Activated CD8-positive, alpha-beta T cell treated with anti-CD3 and anti-CD28 coated beads, Interleukin-2, amount 10 ng/mL, durations not matched to agents 7 days and 5 days (primary cell): ENCODE measurements around the gene LARP6. TPM values are rescaled to one million over a fixed set of nuclear protein-coding genes. Genes with fewer than 3 reads are reported as not detected.

Source experiments
- ATAC-seq: fragments of 150-1000 bp; cut with Tn5 transposase; one replicate; pipeline ENCODE4 v1.10.0; 2021; ENCODE audit warnings: moderate library complexity
- CTCF ChIA-PET: fragments of 350-600 bp; sonication (Branson Sonifier 250); formaldehyde crosslinking; loops from one replicate; lab custom pipeline; 2021; ENCODE audit warnings: antibody characterized with exemption; lab: Charles Lee
- POLR2A ChIA-PET: fragments of 350-600 bp; sonication (Branson Sonifier 250); formaldehyde crosslinking; loops from one replicate; lab custom pipeline; 2021; ENCODE audit warnings: antibody characterized with exemption; lab: Charles Lee
- DNase-seq: peaks from one replicate; pipeline ENCODE4 v3.0.0-alpha.2; 2020
- H3K27ac Mint-ChIP-seq: one replicate; pipeline ENCODE4 v1.8.0; 2021; ENCODE audit warnings: mild to moderate bottlenecking, mixed read lengths
- H3K27me3 Mint-ChIP-seq: one replicate; pipeline ENCODE4 v1.8.0; 2021; ENCODE audit warnings: low read depth, mixed read lengths
- H3K36me3 Mint-ChIP-seq: one replicate; pipeline ENCODE4 v1.8.0; 2021; ENCODE audit warnings: low read depth, mixed read lengths
- H3K4me1 Mint-ChIP-seq: one replicate; pipeline ENCODE4 v1.8.0; 2021; ENCODE audit warnings: low read depth, mixed read lengths
- H3K4me3 Mint-ChIP-seq: one replicate; pipeline ENCODE4 v1.8.0; 2021; ENCODE audit warnings: mild to moderate bottlenecking, mixed read lengths
- H3K9me3 Mint-ChIP-seq: one replicate; pipeline ENCODE4 v1.8.0; 2022; ENCODE audit warnings: mixed read lengths; ENCODE audit not compliant: insufficient read depth
- total RNA-seq, 2 experiments: library from RNA; stranded (reverse); gene quantifications; one replicate each; pipeline ENCODE4 v1.2.3, GENCODE V29; 2021

Gene LARP6
- total RNA-seq, 2 experiments from 2014 or later, result not detected

DNA sequence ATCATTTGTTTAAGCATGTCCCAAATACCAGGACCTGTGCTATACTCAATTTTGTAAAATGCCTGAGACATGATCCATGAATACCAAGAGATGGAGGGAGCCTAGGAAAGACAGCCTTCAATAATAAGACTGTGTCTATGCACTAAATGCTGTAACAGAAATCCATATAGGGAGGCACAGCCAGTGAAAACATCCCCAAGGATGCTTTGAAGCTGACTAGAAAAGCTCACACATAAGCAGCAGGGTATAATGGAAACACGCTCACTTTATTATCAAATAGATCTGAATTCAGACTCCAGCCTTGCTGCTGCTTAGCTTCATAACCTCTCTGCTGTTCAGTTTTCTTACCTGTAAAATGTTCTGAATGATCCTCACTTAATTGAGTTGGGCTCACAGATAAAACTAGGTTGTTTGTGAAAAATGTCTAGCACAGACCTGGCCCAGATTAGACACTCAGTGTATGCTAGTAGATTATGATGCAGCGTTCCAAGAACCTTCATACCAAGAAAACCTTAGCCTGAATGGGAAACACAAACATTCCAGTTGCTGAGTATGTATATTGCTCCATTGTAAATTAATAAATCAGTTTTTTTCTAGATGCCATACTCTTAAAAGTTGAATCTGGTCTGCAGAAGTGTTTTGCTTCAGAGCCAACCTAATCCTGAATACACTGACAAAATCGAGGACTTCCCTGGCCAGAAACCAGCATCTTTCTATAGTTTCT lies 3.8 kb upstream of the LARP6 start:
- ChIA-PET CTCF (no interaction called here), POLR2A (no interaction called here)
- no peak for ATAC-seq
- peaks cover 32% of the 10 kb centered on the region for H3K27me3 Mint-ChIP-seq
- H3K36me3 Mint-ChIP-seq, result no peaks in the 10 kb centered on the region
- no peak overlapping the region for H3K27ac Mint-ChIP-seq
- peaks cover 9% of the 10 kb centered on the region for H3K4me1 Mint-ChIP-seq
- H3K4me3 Mint-ChIP-seq, result no peak overlapping the region
- no peak for DNase-seq
- H3K9me3 Mint-ChIP-seq, result no peaks in the 10 kb centered on the region

GRCh38 chr15:70856884-70857561 lies 3.1 kb upstream of the LARP6 start:
- peaks cover 38% of the 10 kb centered on the region for H3K27me3 Mint-ChIP-seq
- H3K4me3 Mint-ChIP-seq, result no peak overlapping the region
- ATAC-seq (no peak), DNase-seq (no peak)
- no peaks in the 10 kb centered on the region for H3K9me3 Mint-ChIP-seq
- peaks cover 9% of the 10 kb centered on the region for H3K4me1 Mint-ChIP-seq
- ChIA-PET POLR2A (no interaction called here), CTCF (no interaction called here)
- H3K27ac Mint-ChIP-seq, result no peak overlapping the region
- no peaks in the 10 kb centered on the region for H3K36me3 Mint-ChIP-seq

DNA sequence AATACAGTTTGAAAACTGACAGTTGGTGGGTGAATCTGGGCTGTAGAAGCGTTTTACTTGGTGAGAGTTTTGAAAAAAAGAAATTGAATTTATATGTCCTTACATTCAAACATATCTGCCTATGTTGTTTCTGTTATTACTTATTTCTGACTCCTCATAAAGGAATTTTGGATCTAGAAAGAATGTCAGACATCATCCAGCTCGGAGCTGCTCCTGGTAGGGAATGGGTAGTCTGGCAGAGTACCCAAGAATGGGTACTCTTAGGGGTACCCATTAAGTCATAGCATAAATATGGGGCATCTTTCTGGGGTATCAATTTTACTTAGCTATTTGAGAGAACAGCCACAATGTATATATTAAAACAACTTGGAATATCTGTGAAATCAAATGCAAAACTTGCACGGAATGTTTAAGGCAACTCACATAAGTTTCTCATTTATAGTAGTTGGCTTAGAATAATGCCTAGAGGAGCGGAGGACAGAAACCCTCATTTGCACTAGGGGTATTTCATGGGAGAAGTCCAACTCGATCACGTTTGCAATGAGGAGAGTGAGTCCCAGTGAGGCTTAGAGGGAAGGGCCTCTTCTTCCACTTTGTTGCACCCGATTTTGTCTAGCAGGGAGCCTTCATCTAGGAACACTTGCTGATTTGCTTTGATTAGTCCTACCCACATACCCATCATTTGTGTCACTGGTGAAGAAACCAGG lies 2.4 kb upstream of the LARP6 start:
- Mint-ChIP-seq H3K4me1 (peaks cover 9% of the 10 kb centered on the region), H3K27me3 (peaks cover 45% of the 10 kb centered on the region), H3K27ac (no peak overlapping the region), H3K9me3 (no peaks in the 10 kb centered on the region), H3K36me3 (no peaks in the 10 kb centered on the region), H3K4me3 (no peak overlapping the region)
- DNase-seq (no peak), ATAC-seq (no peak)
- POLR2A ChIA-PET, result no interaction called here
- CTCF ChIA-PET, result no interaction called here

DNA sequence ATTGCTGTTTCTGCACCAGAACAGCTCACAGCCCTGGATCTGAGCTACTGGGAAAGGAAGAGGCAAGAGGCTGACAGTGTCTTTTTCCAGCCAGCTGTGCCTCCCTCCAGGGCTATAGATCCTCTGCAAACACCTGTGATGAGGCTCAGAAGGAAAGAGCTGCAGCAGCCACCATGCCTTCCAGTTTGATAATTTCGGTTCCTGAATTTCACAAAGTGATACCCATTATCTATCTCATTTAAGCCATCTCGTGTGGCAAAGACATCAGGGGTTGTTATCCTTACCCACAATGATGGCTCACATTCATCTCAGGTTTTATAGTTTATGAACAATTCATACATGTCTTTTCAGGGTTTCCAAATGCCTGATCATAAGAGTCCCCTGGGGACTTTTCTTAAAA lies 1.8 kb upstream of the LARP6 start:
- POLR2A ChIA-PET, result no interaction called here
- H3K4me3 Mint-ChIP-seq, result no peak overlapping the region
- no peak for DNase-seq
- peaks cover 9% of the 10 kb centered on the region for H3K4me1 Mint-ChIP-seq
- no peak overlapping the region for H3K27ac Mint-ChIP-seq
- ATAC-seq, result no peak
- no peaks in the 10 kb centered on the region for H3K36me3 Mint-ChIP-seq
- CTCF ChIA-PET, result no interaction called here
- peaks cover 49% of the 10 kb centered on the region for H3K27me3 Mint-ChIP-seq
- no peaks in the 10 kb centered on the region for H3K9me3 Mint-ChIP-seq

DNA sequence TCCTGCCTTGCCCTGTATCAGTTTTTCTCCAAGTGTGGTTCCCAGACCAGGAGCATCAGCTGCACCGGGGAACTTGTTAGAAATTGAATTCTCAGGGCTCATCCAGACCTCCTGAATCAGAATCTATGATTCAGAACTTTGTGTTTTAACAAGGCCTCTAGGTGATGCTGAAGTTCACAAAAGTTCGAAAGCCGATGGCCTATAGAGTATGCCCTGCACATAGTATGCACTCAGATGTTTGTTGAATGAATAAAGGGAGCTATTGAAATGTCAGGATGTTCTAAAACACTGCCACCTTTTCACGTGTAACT lies 664 bp upstream of the LARP6 start:
- Mint-ChIP-seq H3K27ac (no peak overlapping the region), H3K9me3 (no peaks in the 10 kb centered on the region), H3K4me1 (peaks cover 9% of the 10 kb centered on the region), H3K36me3 (no peaks in the 10 kb centered on the region), H3K27me3 (peaks cover 59% of the 10 kb centered on the region), H3K4me3 (peak overlapping the region; percentile 54)
- no peak for ATAC-seq
- no peak for DNase-seq
- ChIA-PET POLR2A (no interaction called here), CTCF (no interaction called here)

GRCh38 chr15:70853318-70853972 lies 512 bp downstream of the LARP6 start:
- POLR2A ChIA-PET, result no interaction called here
- DNase-seq (no peak), ATAC-seq (no peak)
- Mint-ChIP-seq H3K27ac (no peak overlapping the region), H3K9me3 (no peaks in the 10 kb centered on the region), H3K36me3 (no peaks in the 10 kb centered on the region), H3K27me3 (peaks cover 61% of the 10 kb centered on the region), H3K4me1 (peaks cover 9% of the 10 kb centered on the region), H3K4me3 (no peak overlapping the region)
- CTCF ChIA-PET, result no interaction called here

GRCh38 chr15:70852501-70853317 lies 1.2 kb downstream of the LARP6 start:
- no peak overlapping the region for H3K27ac Mint-ChIP-seq
- H3K4me3 Mint-ChIP-seq, result no peak overlapping the region
- POLR2A ChIA-PET, result no interaction called here
- H3K9me3 Mint-ChIP-seq, result no peaks in the 10 kb centered on the region
- no peak for DNase-seq
- peaks cover 9% of the 10 kb centered on the region for H3K4me1 Mint-ChIP-seq
- H3K27me3 Mint-ChIP-seq, result peaks cover 63% of the 10 kb centered on the region
- ATAC-seq, result no peak
- H3K36me3 Mint-ChIP-seq, result no peaks in the 10 kb centered on the region
- CTCF ChIA-PET, result no interaction called here

DNA sequence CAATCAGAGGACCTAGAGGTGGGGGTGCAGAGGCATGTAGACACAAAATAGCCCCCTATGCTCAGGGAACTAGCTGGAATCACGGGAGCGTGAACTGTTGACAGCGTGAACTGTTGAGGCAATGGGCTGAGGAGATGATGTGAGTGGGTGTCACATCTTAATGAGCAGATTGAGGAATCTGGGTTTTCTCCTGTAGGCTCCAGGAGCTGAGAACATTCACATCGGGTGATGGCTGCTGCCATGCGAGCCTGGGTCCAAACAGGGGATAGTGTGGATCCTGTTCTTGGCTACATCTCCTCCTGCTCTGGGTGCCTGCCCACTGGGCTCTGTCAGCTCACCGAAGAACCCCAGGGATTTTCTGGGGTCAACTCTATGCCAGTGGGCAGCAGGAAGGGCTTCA lies 2.1 kb downstream of the LARP6 start:
- Mint-ChIP-seq H3K4me1 (peaks cover 9% of the 10 kb centered on the region), H3K27me3 (peaks cover 61% of the 10 kb centered on the region), H3K9me3 (no peaks in the 10 kb centered on the region), H3K27ac (no peak overlapping the region), H3K4me3 (no peak overlapping the region), H3K36me3 (no peaks in the 10 kb centered on the region)
- ATAC-seq (no peak), DNase-seq (no peak)
- POLR2A ChIA-PET, result no interaction called here
- CTCF ChIA-PET, result interaction anchor here (1.1 kb wide), 1 partner anchor 27 kb away, joined by 4 read pairs; no protein-coding TSS in a partner anchor

- H3K27me3 Mint-ChIP-seq, result peaks cover 23% of the 10 kb centered on the region
- H3K4me1 Mint-ChIP-seq, result no peaks in the 10 kb centered on the region
- no peak overlapping the region for H3K4me3 Mint-ChIP-seq
- no peak for DNase-seq
- ChIA-PET POLR2A (interaction anchor here (0.5 kb wide), 1 partner anchor 663 kb away, joined by 5 read pairs; no protein-coding TSS in a partner anchor), CTCF (interaction anchor here (0.5 to 1.2 kb wide), 2 partner anchors 123 to 402 kb away, joined by 3 to 4 read pairs; no protein-coding TSS in a partner anchor)
- no peaks in the 10 kb centered on the region for H3K36me3 Mint-ChIP-seq
- no peaks in the 10 kb centered on the region for H3K9me3 Mint-ChIP-seq
- no peak overlapping the region for H3K27ac Mint-ChIP-seq
- no peak for ATAC-seq
Measured at GRCh38 chr15:70845602-70846360, 8.2 kb downstream of the LARP6 start.

- no peak for DNase-seq
- H3K36me3 Mint-ChIP-seq, result no peaks in the 10 kb centered on the region
- peaks cover 3% of the 10 kb centered on the region for H3K27me3 Mint-ChIP-seq
- H3K4me1 Mint-ChIP-seq, result no peaks in the 10 kb centered on the region
- CTCF ChIA-PET, result no interaction called here
- no peak overlapping the region for H3K4me3 Mint-ChIP-seq
- no peaks in the 10 kb centered on the region for H3K9me3 Mint-ChIP-seq
- no peak overlapping the region for H3K27ac Mint-ChIP-seq
- no peak for ATAC-seq
- POLR2A ChIA-PET, result no interaction called here
Measured at GRCh38 chr15:70837476-70837875, 16.5 kb downstream of the LARP6 start.

DNA sequence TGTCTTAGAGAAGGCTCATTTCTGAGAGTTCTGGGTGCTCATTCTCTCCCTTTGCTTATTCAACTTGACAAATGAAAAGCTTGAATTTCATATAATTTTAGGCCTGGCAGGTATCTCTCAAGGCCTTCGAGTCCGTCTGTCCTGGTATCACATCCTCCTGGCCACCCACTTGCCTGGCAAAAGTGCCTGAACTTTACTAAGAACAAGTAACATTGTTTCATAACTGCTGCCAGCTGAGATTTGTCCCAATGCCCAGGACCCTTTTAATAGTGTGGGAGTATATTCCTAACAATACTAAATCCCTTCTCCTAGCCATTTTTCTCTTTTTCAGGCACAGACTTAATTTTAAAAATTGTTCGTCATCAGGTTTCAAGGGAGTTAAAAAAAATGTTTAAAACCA lies 18.1 kb downstream of the LARP6 start:
- Mint-ChIP-seq H3K4me1 (no peaks in the 10 kb centered on the region), H3K4me3 (no peak overlapping the region), H3K27ac (no peak overlapping the region), H3K9me3 (no peaks in the 10 kb centered on the region), H3K36me3 (no peaks in the 10 kb centered on the region), H3K27me3 (peaks cover 3% of the 10 kb centered on the region)
- ATAC-seq, result no peak
- DNase-seq, result no peak
- CTCF ChIA-PET, result interaction anchor here (2.0 kb wide), 1 partner anchor 11 kb away, joined by 7 read pairs; no protein-coding TSS in a partner anchor
- POLR2A ChIA-PET, result no interaction called here
